ENCODE results near the gene CIRBP. TPM values are rescaled to one million over a fixed set of nuclear protein-coding genes. Genes with fewer than 3 reads are reported as not detected.

The CIRBP gene
- total and polyA plus RNA-seq, 9 of the 15 experiments (the other 6 are each of a cell fraction or from before 2014, with no cell fraction given), result 20.5 to 327 (median 176) TPM

- TF ChIP-seq HEY1 (CRISPR knock-in tag; IDR thresholded peaks at IDR 0.05; ENCODE audit: borderline replicate concordance), result no peak
- no peak for TF ChIP-seq PRDM10 (IDR thresholded peaks at IDR 0.05; ENCODE audit: partially characterized antibody)
- peak; percentile 93 for TF ChIP-seq TEAD4 (IDR thresholded peaks at IDR 0.05; ENCODE audit: low read length)
- TF ChIP-seq TEAD4 (CRISPR knock-in tag; IDR thresholded peaks at IDR 0.05; ENCODE audit: borderline replicate concordance), result peak; percentile 97
- peak; percentile 41; the same call in 1 of the 2 replicates for TF ChIP-seq ZBTB7A (IDR thresholded peaks at IDR 0.05; ENCODE audit: borderline replicate concordance, control insufficient read depth, low read depth, low read length)
- TF ChIP-seq POLR3G (IDR thresholded peaks at IDR 0.05; ENCODE audit: extremely low read depth, insufficient read length, insufficient replicate concordance), result no peak
- TF ChIP-seq ZNF311 (CRISPR knock-in tag; IDR thresholded peaks at IDR 0.05), result no peak
- no peak for TF ChIP-seq HLTF (IDR thresholded peaks at IDR 0.05)
- TF ChIP-seq THRAP3 (IDR thresholded peaks at IDR 0.05; ENCODE audit: borderline replicate concordance), result no peak
- TF ChIP-seq E2F6 (IDR thresholded peaks at IDR 0.05; ENCODE audit: borderline replicate concordance in 1 of 2, extremely low read depth in 1 of 2, insufficient read depth in 1 of 2, insufficient read length in 1 of 2, low read depth in 1 of 2, low read length in 1 of 2, poor library complexity in 1 of 2, severe bottlenecking in 1 of 2), result no peak
- no peak for TF ChIP-seq MAFK (IDR thresholded peaks at IDR 0.05; ENCODE audit: low read length)
- TF ChIP-seq NRF1 (conservative IDR thresholded peaks at IDR 0.05 in 1 of 2, IDR thresholded peaks at IDR 0.05 in 1 of 2), result no peak
- TF ChIP-seq TAF7 (tag; IDR thresholded peaks at IDR 0.05), result no peak
- TF ChIP-seq JUND (IDR thresholded peaks at IDR 0.05; ENCODE audit: borderline replicate concordance, low read depth, low read length), result peak; percentile 99
- peak; percentile 97; the same call in 2 of the 3 replicates for TF ChIP-seq JUND (tag; IDR thresholded peaks at IDR 0.05; ENCODE audit: borderline replicate concordance, low read depth, low read length)
- no peak for TF ChIP-seq IFI16 (CRISPR knock-in tag; IDR thresholded peaks at IDR 0.05)
- TF ChIP-seq ZFP91 (CRISPR knock-in tag; IDR thresholded peaks at IDR 0.05), result no peak
- no peak for TF ChIP-seq TBP (optimal IDR thresholded peaks at IDR 0.05; ENCODE audit: low read depth, low read length)
- no peak for TF ChIP-seq HOMEZ (CRISPR knock-in tag; IDR thresholded peaks at IDR 0.05)
- TF ChIP-seq CBX5 (IDR thresholded peaks at IDR 0.05; ENCODE audit: borderline replicate concordance, low read depth), result no peak
These were observed 4.1 kb upstream of the CIRBP start (continued) for GRCh38 chr19:1264801-1265614.

All from K562 (cell line).